Uterus (tissue), 4 donors: ENCODE results near the gene ARID5B. TPM values are rescaled to one million over a fixed set of nuclear protein-coding genes. Genes with fewer than 3 reads are reported as not detected.

Experiments
- DNase-seq, 2 donors: peaks; one replicate each; pipeline ENCODE4 v3.0.0-alpha.2; 2019 to 2020
- H3K27ac ChIP-seq, 2 donors: fragments of 200-600 bp; sonication (generic); 1 replicate in 1 of 2; 2 replicates in 1 of 2; pipeline ENCODE4 v1.5.1; 2016 to 2018
- H3K27me3 ChIP-seq, 2 donors: fragments of 200-600 bp; sonication (generic); one replicate each; pipeline ENCODE4 v1.5.1; 2018 to 2019; ENCODE audit warnings: control low read depth in 1 of 2
- H3K36me3 ChIP-seq, 2 donors: fragments of 200-600 bp; sonication (generic); one replicate each; pipeline ENCODE4 v1.5.1; 2019; ENCODE audit warnings: control low read depth in 1 of 2
- H3K4me1 ChIP-seq, 2 donors: fragments of 200-600 bp; sonication (generic); one replicate each; pipeline ENCODE4 v1.5.1; 2018 to 2019; ENCODE audit warnings: control low read depth in 1 of 2
- H3K4me3 ChIP-seq, 2 donors: fragments of 200-600 bp; sonication (generic); 1 replicate in 1 of 2; 2 replicates in 1 of 2; pipeline ENCODE4 v1.5.1; 2018 to 2019; ENCODE audit warnings: mild to moderate bottlenecking in 1 of 2
- H3K9me3 ChIP-seq, 2 donors: fragments of 200-600 bp; sonication (generic); one replicate each; pipeline ENCODE4 v1.5.1; 2019; ENCODE audit warnings: control low read depth in 1 of 2
- CTCF ChIP-seq, 4 experiments: fragments of 200-600 bp in 2 of 4; fragments of 450-650 bp in 2 of 4; sonication (generic) in 2 of 4; IDR thresholded peaks; one replicate each; pipeline ENCODE4 v1.5.1; 2016 to 2019; ENCODE audit warnings: antibody characterized with exemption in 4 of 4, mild to moderate bottlenecking in 2 of 4, moderate library complexity in 1 of 4
- POLR2A ChIP-seq, 2 donors: fragments of 450-650 bp; IDR thresholded peaks; one replicate each; pipeline ENCODE4 v1.6.1; 2016; ENCODE audit warnings: antibody characterized with exemption in 2 of 2, mild to moderate bottlenecking in 1 of 2, moderate library complexity in 1 of 2
- intact Hi-C: fragments of 100-400 bp; cut with DNase I; formaldehyde crosslinking; loops from one replicate; pipeline ENCODE4 v1.15.1; 2023; ENCODE audit warnings: low total_unique reads
- total RNA-seq, 4 donors: library from RNA; depleted of rRNA in 3 of 4; stranded (reverse); fragments of >200 nt in 3 of 4; gene quantifications; one replicate each; pipeline versions ENCODE4 v1.1.0 to v1.2.4, GENCODE V29; 2014 to 2023
- donor health status: DM: yes; HTN: yes; CAD: no.

ARID5B gene
- total RNA-seq, 4 donors from 2014 or later = 38.7 to 64.1 (median 56.6) TPM

GRCh38 chr10:62112300-62112699 lies 210.8 kb downstream of the ARID5B start:
- intact Hi-C loops = no loop called here
- H3K9me3 ChIP-seq = no peaks in the 10 kb centered on the region
- H3K27me3 ChIP-seq = no peaks in the 10 kb centered on the region
- H3K4me3 ChIP-seq = no peak overlapping the region
- no peak for DNase-seq
- no peaks in the 10 kb centered on the region for H3K36me3 ChIP-seq
- H3K27ac ChIP-seq = no peak overlapping the region
- no peaks in the 10 kb centered on the region for H3K4me1 ChIP-seq
- TF ChIP-seq POLR2A (IDR thresholded peaks at IDR 0.05) (no peak), CTCF (IDR thresholded peaks at IDR 0.05) (no peak)

GRCh38 chr10:62112963-62113362 lies 211.5 kb downstream of the ARID5B start:
- no peak for TF ChIP-seq POLR2A (IDR thresholded peaks at IDR 0.05)
- no peak for TF ChIP-seq CTCF (IDR thresholded peaks at IDR 0.05)
- Histone ChIP-seq H3K27me3 (no peaks in the 10 kb centered on the region), H3K27ac (no peak overlapping the region), H3K36me3 (no peaks in the 10 kb centered on the region), H3K9me3 (no peaks in the 10 kb centered on the region), H3K4me3 (no peak overlapping the region), H3K4me1 (no peaks in the 10 kb centered on the region)
- no peak for DNase-seq
- intact Hi-C loops = no loop called here

GRCh38 chr10:62113680-62114079 lies 212.2 kb downstream of the ARID5B start:
- no peak for TF ChIP-seq POLR2A (IDR thresholded peaks at IDR 0.05)
- TF ChIP-seq CTCF (IDR thresholded peaks at IDR 0.05) = no peak
- Histone ChIP-seq H3K4me3 (no peak overlapping the region), H3K9me3 (no peaks in the 10 kb centered on the region), H3K4me1 (no peaks in the 10 kb centered on the region), H3K27ac (no peak overlapping the region), H3K36me3 (no peaks in the 10 kb centered on the region), H3K27me3 (no peaks in the 10 kb centered on the region)
- intact Hi-C loops = no loop called here
- DNase-seq = no peak

GRCh38 chr10:62115321-62115720 lies 213.8 kb downstream of the ARID5B start:
- H3K4me3 ChIP-seq = no peak overlapping the region
- no peaks in the 10 kb centered on the region for H3K36me3 ChIP-seq
- H3K4me1 ChIP-seq = no peaks in the 10 kb centered on the region
- H3K27ac ChIP-seq = no peak overlapping the region
- H3K27me3 ChIP-seq = no peaks in the 10 kb centered on the region
- no peaks in the 10 kb centered on the region for H3K9me3 ChIP-seq
- TF ChIP-seq CTCF (IDR thresholded peaks at IDR 0.05) (no peak), POLR2A (IDR thresholded peaks at IDR 0.05) (no peak)
- DNase-seq = no peak
- intact Hi-C loops = no loop called here

- TF ChIP-seq POLR2A (IDR thresholded peaks at IDR 0.05) (no peak), CTCF (IDR thresholded peaks at IDR 0.05) (no peak)
- Histone ChIP-seq H3K4me3 (no peak overlapping the region), H3K4me1 (no peaks in the 10 kb centered on the region), H3K27me3 (no peaks in the 10 kb centered on the region), H3K27ac (no peak overlapping the region), H3K9me3 (no peaks in the 10 kb centered on the region), H3K36me3 (no peaks in the 10 kb centered on the region)
- no peak for DNase-seq
- intact Hi-C loops = no loop called here
These were observed 214.3 kb downstream of the ARID5B start for GRCh38 chr10:62115842-62116241.
